Activated gamma-delta T cell (primary cell): ENCODE results near the gene CCDC85C.

Experiments
- DNase-seq: peaks from one replicate; lab custom pipeline; 2025; lab: John Stamatoyannopoulos, UW

The CCDC85C gene

GRCh38 chr14:99605299-99605961 lies 1.4 kb upstream of the CCDC85C start:
- peak; percentile 65 for DNase-seq

- peak; percentile 42 for DNase-seq
These were observed 825 bp upstream of the CCDC85C start for GRCh38 chr14:99604766-99605298.

- peak; percentile 96 for DNase-seq
These were observed 315 bp upstream of the CCDC85C start for GRCh38 chr14:99604278-99604765.

GRCh38 chr14:99602788-99603415 lies 1.1 kb downstream of the CCDC85C start:
- no peak for DNase-seq

DNA sequence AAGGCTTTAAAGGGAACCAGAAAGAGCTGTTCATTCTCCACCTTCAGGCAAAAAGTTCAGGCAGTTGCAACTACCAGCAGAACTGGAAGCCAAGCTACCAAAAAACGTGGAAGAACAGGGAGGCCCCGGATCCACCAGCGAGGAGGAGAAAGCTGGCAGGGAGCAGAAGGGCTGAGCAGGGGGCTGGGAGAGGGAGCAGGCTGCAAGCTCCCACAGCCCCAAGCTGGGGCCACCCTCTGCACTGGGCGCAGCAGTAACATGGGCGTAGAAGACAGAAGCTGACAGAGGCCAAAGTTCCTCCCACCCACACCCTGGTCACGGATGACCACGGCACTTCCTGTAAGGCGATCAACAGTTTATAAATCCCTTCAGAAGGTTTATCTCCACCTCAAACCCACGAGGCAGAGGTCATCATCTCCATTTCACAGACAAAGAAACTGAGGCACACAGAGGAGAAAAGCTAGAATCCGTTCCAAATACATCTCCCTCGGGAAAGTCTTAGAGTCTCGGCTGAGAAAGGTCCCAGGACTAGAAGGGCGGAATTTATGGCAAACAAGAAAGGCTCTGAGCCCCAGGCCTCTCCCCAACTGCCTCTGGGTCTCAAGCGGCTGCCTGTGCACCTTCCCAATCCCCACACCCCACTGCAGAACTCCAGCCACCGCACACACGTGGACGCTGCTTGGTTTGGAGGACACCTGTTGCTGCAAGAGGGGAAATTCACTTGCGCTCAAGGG lies 1.8 kb downstream of the CCDC85C start:
- DNase-seq = no peak

- no peak for DNase-seq
These were observed 2.6 kb downstream of the CCDC85C start for GRCh38 chr14:99601361-99601831.

DNA sequence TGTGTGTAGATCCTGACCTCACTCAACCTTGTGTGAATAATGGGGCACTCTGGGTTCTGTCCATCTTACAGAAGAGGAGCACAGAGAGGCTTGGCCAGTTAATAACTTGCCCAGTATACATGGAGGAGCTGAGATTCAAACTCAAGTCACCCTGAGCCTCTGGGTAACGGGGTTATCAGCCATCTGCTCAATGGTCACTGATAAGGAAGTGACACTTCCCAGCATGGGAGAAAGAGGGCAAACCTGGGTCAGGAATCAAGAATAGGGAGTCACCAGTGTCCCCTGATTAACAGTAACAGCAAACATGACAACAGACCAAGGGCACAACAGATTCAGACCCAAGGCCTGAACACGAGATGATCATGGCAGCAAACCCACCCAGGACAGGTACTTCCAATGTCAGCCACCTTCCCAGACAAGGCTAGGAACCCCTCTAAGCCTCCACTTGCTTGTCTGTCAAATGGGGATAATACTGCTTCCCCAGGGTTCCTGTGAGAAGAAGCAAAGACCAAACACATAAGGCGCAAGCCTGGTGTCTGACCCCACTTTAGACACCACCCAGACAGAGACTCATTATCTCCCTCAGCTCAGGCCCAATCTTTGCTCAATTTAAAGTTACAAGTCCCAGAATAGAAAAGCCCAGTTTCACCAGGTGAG lies 3.6 kb downstream of the CCDC85C start:
- DNase-seq = no peak

DNA sequence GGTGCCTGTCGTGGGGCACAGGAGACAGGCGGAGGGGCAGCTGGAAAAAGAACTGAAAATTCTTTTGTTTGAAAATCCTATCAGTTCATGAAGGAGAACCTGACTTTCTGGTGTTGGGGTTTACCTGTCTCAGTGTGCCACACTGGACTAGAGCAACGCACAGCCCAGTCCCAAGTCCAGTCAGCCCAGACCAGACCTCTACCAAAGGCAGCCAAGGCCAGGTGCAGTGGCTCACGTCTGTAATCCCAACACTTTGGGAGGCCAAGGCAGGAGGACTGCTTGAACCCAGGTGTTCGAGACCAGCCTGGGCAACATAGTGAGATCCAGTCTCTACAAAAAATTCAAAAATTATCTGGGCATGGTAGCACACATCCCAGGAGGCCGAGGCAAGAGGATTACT lies 4.6 kb downstream of the CCDC85C start:
- no peak for DNase-seq

- DNase-seq = no peak
These were observed 5.2 kb downstream of the CCDC85C start for GRCh38 chr14:99598774-99599173.

DNA sequence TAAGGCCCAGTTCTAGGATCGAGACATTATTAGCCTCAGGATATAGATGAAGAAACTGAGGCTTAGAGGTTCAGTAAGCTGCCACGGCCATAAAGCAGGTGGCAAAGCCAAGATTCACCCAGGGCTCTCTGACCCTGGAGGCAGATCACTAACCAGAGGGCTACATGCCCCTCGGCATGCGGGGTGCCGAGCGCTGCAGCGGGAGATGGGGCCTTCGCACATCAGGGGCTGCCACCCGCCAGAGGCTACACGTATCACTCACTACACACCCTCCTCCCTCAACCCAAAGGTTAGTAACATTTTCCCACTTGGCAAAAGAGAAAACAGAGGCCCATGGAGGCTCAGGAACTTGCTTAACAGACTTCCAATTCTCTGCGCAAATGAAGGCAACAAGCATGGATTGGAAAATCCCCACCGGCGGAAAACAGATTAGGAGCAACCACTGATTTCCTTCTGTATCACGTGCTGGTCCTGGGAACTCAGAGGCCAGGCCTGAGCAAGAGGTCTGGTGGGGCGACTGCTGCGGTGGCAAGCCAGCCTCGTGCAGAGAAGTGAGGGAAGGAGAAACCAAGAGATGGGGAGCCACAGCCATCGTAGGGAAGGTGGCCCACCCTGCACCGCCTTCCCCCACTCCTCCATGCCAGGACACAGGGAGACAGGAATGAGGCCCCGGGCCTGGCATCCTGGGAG lies 6.0 kb downstream of the CCDC85C start:
- no peak for DNase-seq

DNA sequence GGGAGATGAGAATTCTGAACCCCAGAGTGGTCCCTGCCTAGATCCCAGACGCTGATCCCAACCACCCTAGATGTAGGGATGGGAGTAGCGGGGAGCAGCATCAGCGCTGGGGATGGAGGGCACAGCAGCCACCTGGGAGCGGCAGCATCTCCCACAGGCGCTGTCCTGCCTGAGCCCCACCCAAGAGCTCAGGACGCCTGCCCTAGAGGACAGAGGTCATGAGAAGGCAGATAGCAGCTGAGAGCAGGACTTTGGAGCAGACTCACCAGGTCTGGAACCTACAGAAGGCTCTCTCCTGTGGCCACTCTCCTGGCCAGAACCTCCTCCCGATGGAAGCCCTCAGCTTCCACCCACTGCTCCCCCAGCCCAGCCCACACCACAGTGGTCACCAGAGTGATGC lies 7.2 kb downstream of the CCDC85C start:
- no peak for DNase-seq

- DNase-seq = no peak
These were observed 7.9 kb downstream of the CCDC85C start for GRCh38 chr14:99596071-99596627.

DNA sequence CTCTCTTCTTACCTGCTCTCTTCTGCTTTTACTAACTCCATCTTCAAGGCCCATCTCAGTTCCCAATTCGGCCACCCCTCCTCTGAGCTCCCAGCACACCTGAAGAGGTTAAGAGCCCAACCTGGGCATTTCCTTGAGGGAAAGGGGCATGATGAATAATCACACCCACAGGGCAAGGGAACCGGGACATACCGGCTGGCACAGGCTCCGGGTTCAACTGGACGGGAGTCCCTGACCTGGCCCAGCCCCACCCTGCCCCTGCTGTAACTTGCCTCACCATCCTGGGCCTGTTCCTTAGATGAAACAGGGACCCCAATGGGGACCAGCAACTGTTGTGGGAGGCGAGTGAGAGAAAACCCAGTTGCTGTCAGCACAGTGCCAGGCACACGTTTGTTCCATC lies 8.5 kb downstream of the CCDC85C start:
- DNase-seq = no peak

DNA sequence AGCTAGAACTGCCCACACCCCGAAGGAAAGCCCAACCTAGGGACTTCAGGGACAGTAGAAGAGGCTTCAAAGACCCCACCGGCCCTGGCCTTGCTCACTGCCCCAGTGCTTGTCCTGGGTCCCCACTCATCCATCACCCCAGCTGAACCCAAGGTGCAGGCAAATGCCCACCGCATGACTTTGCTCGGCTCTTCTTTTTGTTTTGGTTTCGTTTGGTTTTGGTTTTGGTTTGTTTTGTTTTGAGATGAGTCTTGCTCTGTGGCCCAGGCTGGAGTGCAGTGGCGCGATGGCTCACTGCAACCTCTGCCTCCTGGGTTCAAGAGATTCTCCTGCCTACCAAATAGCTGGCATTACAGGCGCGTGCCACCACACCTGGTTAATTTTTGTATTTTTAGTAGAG lies 9.0 kb downstream of the CCDC85C start:
- no peak for DNase-seq

DNA sequence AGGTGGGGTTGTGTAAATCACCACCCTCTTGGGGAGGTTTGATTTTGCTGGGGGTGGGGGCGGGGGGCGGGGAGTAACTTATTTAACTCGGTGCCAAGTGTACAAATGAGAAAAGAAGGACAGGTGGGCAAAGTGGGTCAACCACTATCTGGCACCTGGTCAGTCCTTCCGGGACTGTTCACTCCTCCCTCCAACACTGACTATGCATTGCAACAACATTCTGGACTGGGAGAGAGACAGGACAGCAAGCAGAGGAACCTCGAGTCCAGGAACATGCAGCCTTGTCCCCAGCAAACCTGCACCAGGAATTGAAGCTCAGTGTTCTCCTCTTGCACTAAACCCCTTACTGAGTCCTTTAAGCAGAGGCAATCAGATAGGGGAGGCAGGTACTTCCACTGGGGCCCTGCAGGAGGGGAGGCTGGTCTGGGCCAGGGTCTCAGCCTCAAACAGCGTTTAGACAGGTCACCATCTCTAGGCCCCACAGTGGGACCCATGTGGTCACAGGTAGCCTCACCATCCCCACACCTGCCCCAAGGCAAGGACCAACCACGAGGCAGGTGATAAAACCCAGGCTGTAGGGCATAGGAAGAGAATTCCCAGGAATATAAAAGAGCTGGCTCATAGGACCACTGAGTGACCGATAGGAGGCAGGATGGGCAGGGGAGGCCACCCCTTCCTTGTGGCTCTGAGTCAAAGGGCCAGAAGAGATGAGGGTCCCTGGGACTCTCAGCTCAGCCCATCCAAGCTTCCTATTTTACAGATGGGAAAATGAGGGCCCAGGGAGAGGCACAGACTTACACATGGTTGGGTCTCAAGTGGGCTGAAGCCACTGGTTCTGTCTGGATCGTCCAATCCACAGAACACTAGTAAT lies 9.8 kb downstream of the CCDC85C start:
- DNase-seq = no peak

DNA sequence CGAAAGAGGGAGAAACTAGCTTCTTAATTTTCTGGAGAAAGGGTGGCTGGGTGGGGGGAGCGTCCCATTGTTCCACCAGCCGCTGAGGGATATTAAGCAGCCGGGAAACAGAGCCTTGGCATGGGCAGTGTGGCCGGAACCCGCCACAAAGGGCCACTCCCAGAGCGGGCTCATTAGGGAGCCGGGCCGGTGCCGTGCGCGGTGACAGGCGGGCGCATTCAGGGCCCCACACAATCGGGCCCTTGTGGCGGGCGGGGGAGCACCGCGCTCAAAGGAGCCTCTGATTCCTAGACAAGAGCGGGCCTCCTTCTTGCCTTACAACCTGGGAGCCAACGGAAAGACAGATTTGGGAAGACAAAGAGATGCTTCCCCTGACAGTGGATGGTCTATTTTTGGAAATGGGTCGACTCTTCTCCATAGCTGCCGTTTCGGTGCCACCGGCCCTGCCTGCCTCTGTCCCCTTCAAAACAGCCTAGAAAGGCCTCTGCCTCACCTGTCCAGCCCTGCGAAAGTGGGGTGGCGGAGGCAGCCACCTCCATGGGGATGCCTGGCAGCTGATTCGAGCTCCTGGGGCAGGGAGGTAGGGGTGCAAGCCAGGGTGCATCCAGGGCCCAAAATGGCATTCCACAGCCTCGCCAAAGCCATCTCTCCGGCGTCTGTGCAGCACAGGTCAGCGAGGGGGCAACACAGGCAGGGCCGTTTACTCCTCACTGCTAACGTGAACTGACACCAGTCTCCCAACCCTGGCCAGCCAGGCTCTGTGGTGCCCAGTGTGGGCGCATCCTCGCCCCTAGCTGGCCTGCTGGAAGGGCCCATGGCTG lies 10.9 kb downstream of the CCDC85C start:
- no peak for DNase-seq

DNA sequence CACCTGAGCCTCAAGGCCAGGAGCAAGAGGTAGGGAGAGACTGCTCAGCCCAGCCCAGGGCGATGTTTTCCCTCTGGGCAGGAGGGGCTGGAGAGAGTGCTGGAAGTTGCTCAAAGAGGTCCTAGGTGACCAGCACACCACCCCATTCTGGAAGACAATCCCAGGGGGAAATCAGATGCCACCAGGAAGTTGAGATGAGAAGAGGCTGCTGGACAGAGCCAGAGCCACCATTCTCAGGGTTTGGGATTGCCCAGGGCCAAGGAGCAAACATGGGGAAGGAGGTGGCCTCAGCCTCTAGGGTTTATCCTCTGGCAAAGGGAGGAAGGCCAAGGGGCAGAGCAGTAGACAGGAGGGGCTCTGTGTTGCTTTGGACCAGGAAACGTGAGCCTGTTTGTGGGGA lies 11.6 kb downstream of the CCDC85C start:
- DNase-seq = no peak

DNA sequence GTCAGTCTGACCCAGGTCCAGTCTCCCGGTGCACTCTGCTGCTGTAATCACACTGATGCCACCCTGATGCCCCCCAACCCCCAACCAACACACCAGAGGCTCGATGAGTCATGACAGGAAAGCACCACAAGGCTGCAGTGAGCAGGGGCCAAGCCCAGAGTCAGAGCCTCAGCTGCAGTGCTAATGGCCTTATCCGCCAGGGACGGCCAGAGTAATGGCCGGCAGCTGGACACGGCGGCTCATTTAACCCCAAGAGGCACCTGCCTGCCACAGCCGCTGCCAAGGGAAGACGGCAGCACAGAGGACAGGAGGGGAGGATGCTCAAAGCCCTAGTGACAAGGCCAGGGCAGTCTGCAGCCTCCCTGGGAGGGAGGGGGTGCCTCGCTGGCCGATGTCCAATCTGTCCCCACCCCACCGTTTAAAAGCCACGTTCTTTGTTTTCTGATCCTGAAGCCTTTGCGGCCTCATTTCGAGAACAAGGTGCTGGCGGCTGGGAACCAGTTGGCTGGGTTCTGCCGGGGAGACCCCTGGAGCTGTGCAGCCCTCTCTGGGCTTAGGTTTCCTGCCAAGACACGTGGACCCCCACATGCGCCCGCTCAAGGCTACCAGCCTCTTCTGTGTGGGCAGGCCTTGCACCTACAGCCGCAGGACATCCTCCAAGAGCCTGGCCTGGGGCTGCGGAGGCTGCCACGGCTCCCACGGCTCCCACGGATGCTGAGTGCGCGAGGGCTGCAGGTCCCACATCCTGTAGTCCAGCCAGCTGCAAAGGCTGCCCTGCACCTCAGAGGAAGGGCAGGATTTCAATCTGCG lies 13.1 kb downstream of the CCDC85C start:
- DNase-seq = no peak
